Measurements from ENCODE around the gene AQP5.
A peak's percentile ranks its signal among the peaks of the same experiment; 100 is the strongest.

Gene AQP5

DNA sequence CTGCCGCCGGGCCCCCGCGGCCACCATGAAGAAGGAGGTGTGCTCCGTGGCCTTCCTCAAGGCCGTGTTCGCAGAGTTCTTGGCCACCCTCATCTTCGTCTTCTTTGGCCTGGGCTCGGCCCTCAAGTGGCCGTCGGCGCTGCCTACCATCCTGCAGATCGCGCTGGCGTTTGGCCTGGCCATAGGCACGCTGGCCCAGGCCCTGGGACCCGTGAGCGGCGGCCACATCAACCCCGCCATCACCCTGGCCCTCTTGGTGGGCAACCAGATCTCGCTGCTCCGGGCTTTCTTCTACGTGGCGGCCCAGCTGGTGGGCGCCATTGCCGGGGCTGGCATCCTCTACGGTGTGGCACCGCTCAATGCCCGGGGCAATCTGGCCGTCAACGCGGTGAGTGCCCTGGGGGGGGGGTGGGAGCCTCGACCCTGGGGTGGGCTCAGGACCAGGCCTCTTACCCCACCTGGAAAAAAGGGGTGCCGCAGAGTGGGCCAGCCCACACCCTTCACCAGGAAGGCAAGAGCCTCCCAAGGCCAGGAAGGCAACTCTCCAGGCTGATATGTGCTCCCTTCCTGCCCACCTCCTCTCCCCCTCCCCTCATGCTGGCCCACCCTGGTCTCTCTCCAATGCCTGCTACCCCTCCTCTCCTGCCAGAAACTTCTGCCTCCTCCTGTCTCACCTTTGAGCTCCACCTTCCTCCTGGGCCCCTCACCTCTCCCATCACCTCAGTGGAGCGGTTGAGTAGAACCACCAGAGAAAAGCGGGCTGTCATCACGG lies 507 bp downstream of the AQP5 start:
- Mint-ChIP-seq H3K27ac (no peak overlapping the region), H3K27me3 (ENCODE audit: low read depth) (peaks cover 71% of the 10 kb centered on the region), H3K4me1 (ENCODE audit: low read depth) (peaks cover 8% of the 10 kb centered on the region), H3K4me3 (no peak overlapping the region), H3K36me3 (ENCODE audit: low read depth) (no peaks in the 10 kb centered on the region), H3K9me3 (no peaks in the 10 kb centered on the region)

DNA sequence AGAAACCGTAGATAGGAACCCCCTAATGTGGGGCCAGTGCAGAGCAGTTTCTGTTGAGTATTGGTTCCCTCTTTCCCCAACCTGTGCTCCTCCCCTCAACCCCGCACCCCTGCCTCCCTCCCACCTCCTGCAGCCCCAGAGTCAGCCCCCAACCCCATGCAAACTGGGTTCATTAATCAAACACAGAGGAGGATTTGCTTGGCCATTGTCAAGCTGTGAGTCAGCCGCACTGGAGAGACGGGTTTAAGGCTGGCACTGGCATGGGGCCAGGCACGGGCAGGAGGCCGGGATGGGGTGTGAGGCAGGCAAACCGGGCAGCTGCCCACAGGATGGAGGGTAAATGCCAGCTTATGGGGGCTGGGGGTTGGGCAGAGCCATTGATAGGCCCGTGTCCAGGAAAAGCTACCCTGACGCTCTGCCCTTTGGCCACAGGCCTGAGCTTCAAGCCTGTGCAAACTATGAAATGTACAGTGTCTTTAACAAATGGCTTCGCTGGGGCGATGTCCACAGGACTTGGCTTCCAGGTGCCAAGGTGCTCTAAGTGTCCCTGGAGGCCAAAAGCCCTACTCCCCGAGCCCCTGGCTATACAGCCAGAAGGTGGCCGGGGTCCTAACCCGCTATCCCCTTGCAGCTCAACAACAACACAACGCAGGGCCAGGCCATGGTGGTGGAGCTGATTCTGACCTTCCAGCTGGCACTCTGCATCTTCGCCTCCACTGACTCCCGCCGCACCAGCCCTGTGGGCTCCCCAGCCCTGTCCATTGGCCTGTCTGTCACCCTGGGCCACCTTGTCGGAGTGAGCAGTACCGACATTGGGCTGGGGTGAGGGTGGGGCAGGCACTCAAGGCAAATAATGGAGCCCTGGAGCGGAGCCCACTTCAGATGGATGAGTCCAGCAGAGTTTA lies 1.4 kb downstream of the AQP5 start:
- Mint-ChIP-seq H3K4me1 (ENCODE audit: low read depth) (peaks cover 9% of the 10 kb centered on the region), H3K27ac (no peak overlapping the region), H3K36me3 (ENCODE audit: low read depth) (no peaks in the 10 kb centered on the region), H3K27me3 (ENCODE audit: low read depth) (peaks cover 62% of the 10 kb centered on the region), H3K4me3 (no peak overlapping the region), H3K9me3 (no peaks in the 10 kb centered on the region)

DNA sequence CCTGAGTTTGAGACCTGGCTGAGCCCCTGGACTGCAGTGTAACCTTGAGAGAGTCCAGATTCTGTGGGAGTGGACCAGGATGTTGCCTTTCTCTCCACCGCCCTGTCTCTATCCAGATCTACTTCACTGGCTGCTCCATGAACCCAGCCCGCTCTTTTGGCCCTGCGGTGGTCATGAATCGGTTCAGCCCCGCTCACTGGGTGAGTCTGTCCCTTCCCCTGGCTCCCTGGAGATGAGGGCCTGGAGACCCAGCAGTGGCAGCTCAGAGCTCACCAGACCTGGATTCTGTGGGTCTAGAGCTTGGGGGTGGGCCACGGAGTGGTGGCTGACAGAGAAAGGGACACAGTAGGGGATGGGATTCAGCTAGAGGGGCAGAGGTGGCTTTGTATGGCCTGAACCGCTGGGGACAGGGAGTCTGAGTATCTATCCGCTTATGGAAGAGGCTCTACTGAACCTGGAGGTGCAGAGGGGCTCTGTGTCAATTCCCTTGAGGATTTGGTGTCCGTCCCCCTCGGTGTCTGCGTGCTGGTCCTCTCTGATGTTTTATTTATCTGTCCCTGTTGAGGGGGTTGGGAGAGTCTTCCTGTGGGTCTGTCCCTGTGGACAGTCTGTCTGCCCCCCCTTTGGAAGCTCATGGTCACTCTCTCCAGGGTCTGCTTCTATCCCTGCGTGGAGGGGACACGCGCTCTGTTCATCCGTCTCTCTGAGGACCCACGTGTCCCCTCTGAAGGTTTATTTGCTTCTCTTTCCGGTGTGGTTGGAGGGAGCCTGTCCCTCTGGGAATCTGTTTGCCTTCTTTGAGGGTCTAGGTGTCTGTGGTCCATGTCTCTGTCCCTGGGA lies 2.5 kb downstream of the AQP5 start:
- Mint-ChIP-seq H3K9me3 (no peaks in the 10 kb centered on the region), H3K27me3 (ENCODE audit: low read depth) (peaks cover 51% of the 10 kb centered on the region), H3K36me3 (ENCODE audit: low read depth) (no peaks in the 10 kb centered on the region), H3K4me3 (no peak overlapping the region), H3K27ac (no peak overlapping the region), H3K4me1 (ENCODE audit: low read depth) (peaks cover 9% of the 10 kb centered on the region)

DNA sequence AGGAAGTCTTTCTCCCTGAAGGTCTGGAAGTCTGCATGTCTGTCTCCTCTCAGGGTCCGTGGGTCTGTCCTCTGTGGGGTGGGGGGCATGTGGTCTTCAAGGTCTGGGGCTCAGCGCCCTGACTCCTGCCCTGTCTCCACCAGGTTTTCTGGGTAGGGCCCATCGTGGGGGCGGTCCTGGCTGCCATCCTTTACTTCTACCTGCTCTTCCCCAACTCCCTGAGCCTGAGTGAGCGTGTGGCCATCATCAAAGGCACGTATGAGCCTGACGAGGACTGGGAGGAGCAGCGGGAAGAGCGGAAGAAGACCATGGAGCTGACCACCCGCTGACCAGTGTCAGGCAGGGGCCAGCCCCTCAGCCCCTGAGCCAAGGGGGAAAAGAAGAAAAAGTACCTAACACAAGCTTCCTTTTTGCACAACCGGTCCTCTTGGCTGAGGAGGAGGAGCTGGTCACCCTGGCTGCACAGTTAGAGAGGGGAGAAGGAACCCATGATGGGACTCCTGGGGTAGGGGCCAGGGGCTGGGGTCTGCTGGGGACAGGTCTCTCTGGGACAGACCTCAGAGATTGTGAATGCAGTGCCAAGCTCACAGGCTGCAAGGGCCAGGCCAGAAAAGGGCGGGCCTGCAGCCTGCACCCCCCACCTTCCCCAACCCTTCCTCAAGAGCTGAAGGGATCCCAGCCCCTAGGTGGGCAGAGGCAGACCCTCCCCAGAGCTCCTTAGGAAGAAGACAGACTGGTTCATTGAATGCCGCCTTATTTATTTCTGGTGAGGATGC lies 3.4 kb downstream of the AQP5 start:
- H3K4me3 Mint-ChIP-seq = no peak overlapping the region
- no peaks in the 10 kb centered on the region for H3K9me3 Mint-ChIP-seq
- H3K27ac Mint-ChIP-seq = no peak overlapping the region
- H3K36me3 Mint-ChIP-seq (ENCODE audit: low read depth) = no peaks in the 10 kb centered on the region
- H3K27me3 Mint-ChIP-seq (ENCODE audit: low read depth) = peaks cover 43% of the 10 kb centered on the region
- H3K4me1 Mint-ChIP-seq (ENCODE audit: low read depth) = peaks cover 9% of the 10 kb centered on the region

DNA sequence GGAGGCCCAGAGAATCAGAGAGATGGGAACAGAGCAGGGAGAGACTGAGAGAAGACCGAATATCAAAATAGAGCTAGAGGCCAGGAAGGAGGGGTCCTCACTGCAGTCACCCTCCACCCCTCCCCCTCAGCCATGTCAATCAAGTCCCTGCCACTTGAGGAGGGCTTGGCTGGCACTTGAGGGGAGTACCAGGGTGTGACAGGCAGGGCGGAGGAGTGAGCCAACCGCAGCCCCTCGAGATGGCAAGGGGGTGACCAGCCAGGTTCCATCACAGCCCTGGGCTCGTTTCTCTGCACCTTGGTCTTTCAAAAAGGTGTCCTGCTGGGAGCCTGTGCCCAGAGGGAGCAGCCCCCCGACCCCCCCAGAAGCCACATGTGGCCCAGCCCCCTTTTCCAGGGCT lies 4.2 kb downstream of the AQP5 start:
- H3K4me3 Mint-ChIP-seq = no peak overlapping the region
- H3K9me3 Mint-ChIP-seq = no peaks in the 10 kb centered on the region
- peaks cover 35% of the 10 kb centered on the region for H3K27me3 Mint-ChIP-seq (ENCODE audit: low read depth)
- no peak overlapping the region for H3K27ac Mint-ChIP-seq
- peaks cover 4% of the 10 kb centered on the region for H3K4me1 Mint-ChIP-seq (ENCODE audit: low read depth)
- no peaks in the 10 kb centered on the region for H3K36me3 Mint-ChIP-seq (ENCODE audit: low read depth)

DNA sequence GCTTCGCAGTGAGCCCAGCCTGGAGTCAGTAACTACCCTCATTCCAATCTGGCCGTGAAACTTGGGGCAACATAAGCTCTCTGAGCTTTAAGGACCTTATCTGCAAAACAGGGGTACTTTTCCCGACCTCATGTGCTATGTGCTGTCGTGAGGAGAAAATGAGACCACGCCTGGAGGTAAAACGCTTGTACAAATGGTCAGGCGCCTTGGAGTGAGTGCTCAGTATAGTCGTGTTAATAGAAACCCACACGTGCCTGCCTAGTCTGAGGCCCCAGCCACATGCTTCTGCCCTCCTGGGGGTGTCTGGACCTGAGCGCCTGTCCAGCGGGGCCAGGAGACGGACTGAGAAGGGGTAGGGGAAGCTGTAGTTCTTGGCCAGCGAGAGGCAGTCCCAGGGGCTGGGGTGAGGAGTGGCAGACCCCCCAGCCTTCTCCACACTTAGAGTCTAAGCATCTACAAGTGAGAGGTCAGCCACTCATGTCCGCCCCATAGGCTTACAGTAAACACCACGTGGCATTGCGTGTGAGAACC lies 4.9 kb downstream of the AQP5 start:
- Mint-ChIP-seq H3K27ac (no peak overlapping the region), H3K27me3 (ENCODE audit: low read depth) (peaks cover 34% of the 10 kb centered on the region), H3K9me3 (no peaks in the 10 kb centered on the region), H3K4me3 (no peak overlapping the region), H3K36me3 (ENCODE audit: low read depth) (no peaks in the 10 kb centered on the region), H3K4me1 (ENCODE audit: low read depth) (peaks cover 4% of the 10 kb centered on the region)

DNA sequence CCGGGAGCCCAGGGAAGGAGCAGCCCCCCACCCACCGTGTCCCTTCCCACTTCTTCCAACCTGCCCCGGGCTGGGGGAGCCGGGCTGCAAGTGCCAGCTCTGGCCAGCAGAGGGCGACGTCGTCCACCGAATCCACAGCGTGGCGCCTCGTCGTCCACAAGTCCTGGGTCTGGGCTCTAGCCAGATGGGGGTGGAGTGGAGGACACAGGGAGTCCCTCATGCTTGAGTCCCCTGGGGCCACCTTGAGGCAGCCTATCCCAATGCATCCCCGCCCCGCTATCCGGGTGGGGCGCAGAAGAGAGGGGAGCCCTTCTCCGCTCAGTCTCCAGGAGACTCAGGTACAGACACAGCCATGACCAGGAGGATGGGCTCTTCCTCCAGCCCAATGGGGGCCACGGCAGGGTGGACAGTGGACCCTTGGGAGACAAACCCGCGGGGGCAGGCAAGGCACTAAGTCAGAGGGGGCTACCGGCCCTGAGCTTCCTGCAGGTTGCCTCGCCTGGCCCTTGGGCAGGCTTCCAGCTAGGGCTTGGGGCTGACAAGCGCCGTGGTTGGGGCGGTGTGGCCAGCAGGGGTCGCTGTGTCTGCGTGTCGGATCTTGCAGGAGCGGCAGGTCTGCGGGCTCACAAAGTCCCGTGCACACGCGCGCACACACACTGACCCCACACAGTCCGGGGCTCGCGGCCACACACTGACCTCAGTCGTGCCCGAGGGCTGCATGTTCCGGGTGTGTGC lies 5.5 kb downstream of the AQP5 start:
- Mint-ChIP-seq H3K27ac (no peak overlapping the region), H3K27me3 (ENCODE audit: low read depth) (peaks cover 34% of the 10 kb centered on the region), H3K4me1 (ENCODE audit: low read depth) (peaks cover 4% of the 10 kb centered on the region), H3K4me3 (peak overlapping the region; percentile 68), H3K36me3 (ENCODE audit: low read depth) (no peaks in the 10 kb centered on the region), H3K9me3 (no peaks in the 10 kb centered on the region)

DNA sequence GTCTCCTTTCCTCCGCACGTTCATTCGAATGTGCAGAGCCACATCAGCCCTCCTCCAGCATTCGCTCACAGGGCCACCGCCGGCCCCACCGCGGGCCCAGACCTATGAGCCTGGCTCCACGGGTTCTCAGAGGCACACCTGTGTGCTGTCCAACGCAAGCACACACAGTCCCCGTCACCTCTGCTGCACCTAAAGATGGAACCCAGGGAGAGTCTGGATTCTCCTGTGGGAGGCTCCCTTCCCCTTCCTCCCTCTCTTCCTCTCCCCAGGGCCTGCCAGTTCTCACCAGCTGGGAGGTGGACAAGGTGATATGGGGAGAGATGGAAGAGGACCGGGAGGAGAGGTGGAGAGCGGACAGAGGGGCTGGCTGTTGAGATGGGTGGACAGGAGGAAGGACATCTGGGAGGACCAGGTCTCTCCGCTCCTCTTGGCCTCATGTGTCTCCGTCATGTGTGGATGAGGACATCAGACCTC lies 6.1 kb downstream of the AQP5 start:
- Mint-ChIP-seq H3K9me3 (no peaks in the 10 kb centered on the region), H3K4me3 (peak overlapping the region; percentile 68), H3K4me1 (ENCODE audit: low read depth) (peaks cover 4% of the 10 kb centered on the region), H3K27ac (no peak overlapping the region), H3K27me3 (ENCODE audit: low read depth) (peaks cover 28% of the 10 kb centered on the region), H3K36me3 (ENCODE audit: low read depth) (no peaks in the 10 kb centered on the region)

DNA sequence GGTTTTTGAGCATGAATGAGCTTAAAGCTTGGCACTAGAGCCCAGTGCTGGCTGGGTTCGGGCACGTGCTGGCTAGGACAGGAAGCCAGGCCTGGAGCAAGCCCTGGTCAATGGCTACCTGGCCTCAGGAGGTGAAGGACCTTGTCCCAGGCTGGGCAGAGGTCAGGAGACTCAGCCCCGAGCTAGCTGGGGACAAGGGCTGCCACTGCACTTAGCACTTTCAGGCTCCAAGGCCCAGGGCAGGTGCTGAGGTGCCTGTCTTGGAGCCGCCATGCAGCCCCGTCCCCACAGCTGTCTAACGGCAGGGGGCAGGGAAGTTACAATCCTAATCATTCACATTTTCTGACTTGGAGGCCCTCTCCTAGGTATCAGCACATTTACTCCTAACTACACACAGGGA lies 6.8 kb downstream of the AQP5 start:
- Mint-ChIP-seq H3K36me3 (ENCODE audit: low read depth) (no peaks in the 10 kb centered on the region), H3K27me3 (ENCODE audit: low read depth) (peaks cover 22% of the 10 kb centered on the region), H3K4me3 (no peak overlapping the region), H3K4me1 (ENCODE audit: low read depth) (peaks cover 4% of the 10 kb centered on the region), H3K9me3 (no peaks in the 10 kb centered on the region), H3K27ac (no peak overlapping the region)

DNA sequence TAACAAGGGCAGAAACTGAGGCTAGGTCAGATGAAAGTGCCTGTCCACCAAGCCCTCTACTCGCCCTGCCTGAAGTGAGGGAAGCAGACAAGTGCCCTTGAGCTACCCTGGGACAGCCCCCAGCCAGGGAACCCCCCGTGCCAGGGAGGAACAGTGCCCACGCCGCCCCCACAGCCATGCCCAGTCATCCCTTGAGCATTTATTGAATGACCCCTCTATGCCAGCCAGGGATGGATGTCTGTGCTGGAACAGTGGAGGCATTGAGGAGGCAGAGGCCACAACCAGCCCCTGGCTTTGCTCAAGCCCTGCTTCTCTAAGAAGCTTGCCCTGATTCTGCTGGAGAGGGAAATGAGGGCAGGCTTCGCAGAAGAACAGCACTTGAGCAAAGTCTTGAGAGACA lies 7.4 kb downstream of the AQP5 start:
- Mint-ChIP-seq H3K27me3 (ENCODE audit: low read depth) (peaks cover 17% of the 10 kb centered on the region), H3K36me3 (ENCODE audit: low read depth) (no peaks in the 10 kb centered on the region), H3K27ac (no peak overlapping the region), H3K4me1 (ENCODE audit: low read depth) (peaks cover 4% of the 10 kb centered on the region), H3K4me3 (no peak overlapping the region), H3K9me3 (no peaks in the 10 kb centered on the region)

DNA sequence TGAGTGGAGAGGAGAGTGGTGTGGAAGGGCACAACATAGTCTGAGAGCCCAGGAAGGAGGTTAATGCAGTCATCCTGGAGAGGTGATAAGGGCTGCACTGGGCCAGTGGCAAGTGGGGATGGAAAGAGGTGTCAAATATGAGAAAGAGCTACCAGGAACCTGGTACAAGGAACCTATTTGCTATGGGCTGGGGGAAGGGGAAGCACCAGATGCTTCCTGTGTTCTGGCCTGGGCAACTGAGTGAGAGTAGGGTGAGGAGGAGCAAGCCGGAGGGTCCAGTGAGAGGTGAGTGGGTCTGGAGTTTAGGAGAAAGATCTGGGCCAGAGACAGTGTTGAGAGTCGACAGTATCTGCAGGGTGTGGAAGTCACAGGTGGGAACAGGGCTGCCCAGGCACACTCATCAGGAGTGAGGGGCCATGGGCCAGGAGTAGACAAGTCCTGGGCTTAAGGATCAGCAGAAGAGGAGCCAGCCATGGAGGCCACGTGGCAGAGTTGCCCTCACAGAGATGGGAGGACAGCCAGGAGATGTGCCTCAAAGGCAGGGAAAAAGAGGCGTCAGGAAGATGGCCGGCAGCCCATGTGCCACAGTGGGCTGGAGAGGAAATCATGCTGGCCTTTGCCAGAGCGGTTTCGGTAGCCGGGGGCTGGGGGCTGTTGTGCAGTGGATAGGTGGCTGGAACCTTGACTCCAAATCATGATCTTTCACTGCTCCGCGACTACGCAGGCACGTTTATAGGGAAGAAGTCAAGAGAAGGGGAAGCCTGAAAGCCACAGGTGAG lies 8.2 kb downstream of the AQP5 start:
- Mint-ChIP-seq H3K27ac (no peak overlapping the region), H3K4me3 (no peak overlapping the region), H3K27me3 (ENCODE audit: low read depth) (peaks cover 10% of the 10 kb centered on the region), H3K9me3 (no peaks in the 10 kb centered on the region), H3K4me1 (ENCODE audit: low read depth) (peaks cover 4% of the 10 kb centered on the region), H3K36me3 (ENCODE audit: low read depth) (no peaks in the 10 kb centered on the region)

DNA sequence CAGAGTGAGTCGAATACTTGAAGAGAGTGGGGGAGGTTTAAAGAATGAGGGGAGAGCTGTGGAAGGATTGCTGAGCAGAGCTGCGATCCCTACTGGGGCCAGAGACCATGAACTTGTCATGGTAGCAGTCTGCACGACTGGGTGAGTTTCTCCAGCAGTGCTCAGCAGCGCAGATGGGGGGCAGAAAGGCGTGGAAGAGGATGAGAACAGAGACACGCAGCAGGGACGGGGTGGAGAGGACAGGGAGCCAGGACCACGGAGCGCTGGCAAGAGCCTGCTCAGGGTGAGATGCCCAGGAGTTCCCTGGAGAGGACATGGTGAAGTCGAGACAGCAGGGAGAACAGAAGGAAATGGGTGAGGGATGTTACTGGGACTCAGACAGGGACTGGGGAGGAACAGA lies 9.0 kb downstream of the AQP5 start:
- Mint-ChIP-seq H3K9me3 (no peaks in the 10 kb centered on the region), H3K36me3 (ENCODE audit: low read depth) (no peaks in the 10 kb centered on the region), H3K27me3 (ENCODE audit: low read depth) (peaks cover 7% of the 10 kb centered on the region), H3K4me1 (ENCODE audit: low read depth) (peaks cover 4% of the 10 kb centered on the region), H3K27ac (no peak overlapping the region), H3K4me3 (no peak overlapping the region)

All from T-helper 1 cell treated with Interleukin-12 subunit alpha and Interleukin-12 subunit beta and Interleukin-4 antibody, amounts not matched to agents 30 μg/mL and 1 μg/mL, for 36 hours (primary cell).